GM12878 (cell line): ENCODE measurements around the gene SYNJ2BP. TPM values are rescaled to one million over a fixed set of nuclear protein-coding genes. Genes with fewer than 3 reads are reported as not detected.

Experiments
- ATAC-seq: fragments of 200-7000 bp; cut with Tn5 transposase; 3 replicates; pipeline ENCODE4 v1.9.1; 2020; ENCODE audit warnings: mild to moderate bottlenecking, moderate library complexity
- BruUV-seq: library from RNA; stranded (reverse); fragments of 400-500 nt; replicated peaks from 2 replicates; lab custom pipeline; 2021; lab: Mats Ljungman, UMichigan
- CTCF ChIA-PET: fragments of 300-600 bp; sonication (Branson Sonifier 250); formaldehyde crosslinking; extraction: SDS; loops from one replicate; lab custom pipeline; 2021; ENCODE audit warnings: inconsistent platforms; lab: Yijun Ruan, JAX
- POLR2A ChIA-PET: fragments of 350-600 bp; formaldehyde crosslinking; extraction: SDS; loops from one replicate; lab custom pipeline; 2021; ENCODE audit warnings: inconsistent platforms; lab: Charles Lee
- RAD21 ChIA-PET: fragments of 300-600 bp; sonication (Branson Sonifier 250); formaldehyde crosslinking; loops from one replicate; lab custom pipeline; 2023; ENCODE audit warnings: antibody characterized with exemption; ENCODE audit not compliant: unreplicated experiment; lab: Charles Lee
- SMC1A ChIA-PET: fragments of 300-600 bp; sonication (Branson Sonifier 250); formaldehyde crosslinking; loops from one replicate; lab custom pipeline; 2023; ENCODE audit not compliant: unreplicated experiment, uncharacterized antibody; lab: Charles Lee
- DNase-seq: peaks from one replicate; pipeline ENCODE4 v3.0.0-alpha.2; 2011; ENCODE audit warnings: low read depth, low spot score
- FAIRE-seq: peaks from 3 replicates; lab custom pipeline; 2011; peaks lifted over from hg19 to GRCh38; lab: Jason Lieb, UNC
- H2AFZ ChIP-seq: 2 replicates; pipeline ENCODE4 v1.6.0; 2011; ENCODE audit warnings: low read depth, low read length, control low read depth; ENCODE audit not compliant: control insufficient read depth
- H3K27ac ChIP-seq: 2 replicates; pipeline ENCODE4 v1.5.1; 2011; ENCODE audit warnings: control low read depth; ENCODE audit not compliant: control insufficient read depth, insufficient read depth
- H3K27me3 ChIP-seq, 2 experiments: replicated peaks in 1 of 2; 2 replicates each; pipeline versions ENCODE4 v1.6.0 to v1.6.1; 2011; ENCODE audit warnings: low read length in 1 of 2; ENCODE audit not compliant: control insufficient read depth in 2 of 2, insufficient read depth in 2 of 2
- H3K36me3 ChIP-seq, 2 experiments: 2 replicates each; pipeline ENCODE4 v1.5.1; 2011; ENCODE audit warnings: low read length in 1 of 2; ENCODE audit not compliant: control insufficient read depth in 2 of 2, insufficient read depth in 2 of 2
- H3K4me1 ChIP-seq: 2 replicates; pipeline ENCODE4 v1.6.1; 2011; ENCODE audit warnings: mild to moderate bottlenecking, low read length, moderate library complexity, mixed read lengths; ENCODE audit not compliant: control insufficient read depth, insufficient read depth
- H3K4me2 ChIP-seq: 2 replicates; pipeline ENCODE4 v1.6.0; 2011; ENCODE audit warnings: control low read depth; ENCODE audit not compliant: control insufficient read depth, insufficient read depth
- H3K4me3 ChIP-seq: fragments of 200-600 bp; sonication (generic); 2 replicates; pipeline ENCODE4 v1.5.1; 2016
- H3K79me2 ChIP-seq: 2 replicates; pipeline ENCODE4 v1.6.0; 2011; ENCODE audit warnings: low read length; ENCODE audit not compliant: control insufficient read depth, insufficient read depth
- H3K9ac ChIP-seq: 2 replicates; pipeline ENCODE4 v1.8.0; 2011; ENCODE audit warnings: low read length, control low read depth, mixed read lengths; ENCODE audit not compliant: control insufficient read depth, insufficient read depth
- H3K9me3 ChIP-seq: replicated peaks from 3 replicates; pipeline ENCODE4 v1.5.1; 2011; ENCODE audit warnings: mild to moderate bottlenecking, low read length; ENCODE audit not compliant: control insufficient read depth, insufficient read depth
- H4K20me1 ChIP-seq: 2 replicates; pipeline ENCODE4 v1.6.0; 2011; ENCODE audit not compliant: control insufficient read depth, insufficient read depth
- BACH1 ChIP-seq: fragments of 450-650 bp; IDR thresholded peaks from 2 replicates; pipeline ENCODE4 v1.6.1; 2017; ENCODE audit warnings: mild to moderate bottlenecking, borderline replicate concordance
- CUX1 ChIP-seq: IDR thresholded peaks from 2 replicates; pipeline ENCODE4 v1.6.1; 2012; ENCODE audit warnings: improper control_type of control experiment, low read depth, low read length; ENCODE audit not compliant: insufficient replicate concordance
- MLLT1 ChIP-seq: fragments of 450-650 bp; IDR thresholded peaks from 2 replicates; pipeline ENCODE4 v1.6.1; 2016; ENCODE audit warnings: mild to moderate bottlenecking
- NKRF ChIP-seq: fragments of 450-650 bp; conservative IDR thresholded peaks from 2 replicates; pipeline ENCODE4 v1.6.1; 2017; ENCODE audit warnings: mild to moderate bottlenecking, moderate library complexity
- NR2C1 ChIP-seq: fragments of 450-650 bp; IDR thresholded peaks from 2 replicates; pipeline ENCODE4 v1.6.1; 2017; ENCODE audit warnings: antibody characterized with exemption, mild to moderate bottlenecking, moderate library complexity
- RB1 ChIP-seq: fragments of 450-650 bp; formaldehyde crosslinking; IDR thresholded peaks from 2 replicates; pipeline ENCODE4 v1.6.1; 2017; ENCODE audit warnings: mild to moderate bottlenecking, borderline replicate concordance
- SMAD5 ChIP-seq: IDR thresholded peaks from 2 replicates; pipeline ENCODE4 v1.6.1; 2016; ENCODE audit warnings: antibody characterized with exemption, low read depth
- ZNF24 ChIP-seq: fragments of 450-650 bp; IDR thresholded peaks from 2 replicates; pipeline ENCODE4 v1.6.1; 2017; ENCODE audit warnings: antibody characterized with exemption, mild to moderate bottlenecking
- ZNF592 ChIP-seq: fragments of 450-650 bp; IDR thresholded peaks from 2 replicates; pipeline ENCODE4 v1.6.1; 2017; ENCODE audit warnings: mild to moderate bottlenecking, moderate library complexity
- whole genome bisulfite sequencing: methylation state at CpG from one replicate; pipeline ENCODE4 v1.1.6; 2016; ENCODE audit warnings: low lambda C conversion rate; ENCODE audit not compliant: insufficient replicate concordance, insufficient coverage; ENCODE audit errors: missing lambda C conversion rate; 5-methylcytosine and 5-hydroxymethylcytosine counted together
- in situ Hi-C: fragments of 300-500 bp; cut with MboI; formaldehyde crosslinking; loops from 9 replicates; pipeline ENCODE4 v1.14.3; 2018; ENCODE audit warnings: mixed read lengths
- intact Hi-C: fragments of 100-400 bp; cut with micrococcal nuclease; formaldehyde crosslinking; loops from one replicate; pipeline ENCODE4 v1.14.2; 2022; ENCODE audit not compliant: unreplicated experiment
- polyA plus RNA-seq, 11 experiments: library from polyadenylated mRNA; depleted of rRNA in 4 of 11; unstranded in 6 of 11; stranded (reverse) in 5 of 11; fragments of >200 nt; fragmentation: Nextera tagmentation in 4 of 11; fragmentation: Illumina TruSeq in 1 of 11; extraction: Ambion mirVana in 4 of 11; extraction: Trizol in 1 of 11; gene quantifications; 1 replicate in 1 of 11; 2 replicates in 10 of 11; pipeline versions ENCODE4 v1.2.1 to v1.2.3, GENCODE V29; 2011 to 2016; ENCODE audit warnings: inconsistent platforms in 2 of 11, missing spikeins in 2 of 11, low read depth in 1 of 11
- total RNA-seq, 4 experiments: library from RNA; depleted of rRNA in 3 of 4; stranded (reverse); fragments of >200 nt in 3 of 4; fragmentation: Illumina TruSeq in 1 of 4; extraction: Trizol in 1 of 4; gene quantifications; 2 replicates each; pipeline versions ENCODE4 v1.2.1 to v1.2.3, GENCODE V29; 2013 to 2021

Gene SYNJ2BP
- total and polyA plus RNA-seq, 10 of the 15 experiments (the other 5 are each of a cell fraction or from before 2014, with no cell fraction given) = 8.0 to 27.5 (median 17.5) TPM

GRCh38 chr14:70441641-70442040 lies 24.8 kb upstream of the SYNJ2BP start:
- BruUV-seq = no TSS peak
- no peak for FAIRE-seq
- Histone ChIP-seq H3K36me3 (no peaks in the 10 kb centered on the region), H2AFZ (no peak overlapping the region), H3K79me2 (no peaks in the 10 kb centered on the region), H3K4me1 (no peaks in the 10 kb centered on the region), H3K4me2 (no peak overlapping the region), H3K27me3 (no peaks in the 10 kb centered on the region), H4K20me1 (no peaks in the 10 kb centered on the region), H3K4me3 (no peak overlapping the region), H3K9me3 (peaks cover 10% of the 10 kb centered on the region; the same call in 2 of the 3 replicates), H3K27ac (no peak overlapping the region), H3K9ac (no peak overlapping the region)
- intact Hi-C loops (no loop called here), in situ Hi-C loops (no loop called here)
- CTCF ChIA-PET = no interaction called here
- no peak for ATAC-seq
- WGBS = 22% methylated on average over 3 of the region's 3 CpGs
- POLR2A ChIA-PET = no interaction called here
- SMC1A ChIA-PET = interaction anchor here (0.5 to 0.6 kb wide), 2 partner anchors 53 to 861 kb away, joined by 3 to 4 read pairs; no protein-coding TSS in a partner anchor
- no peak for DNase-seq
- RAD21 ChIA-PET = no interaction called here
- TF ChIP-seq MLLT1 = no peak
- no peak for TF ChIP-seq RB1
- no peak for TF ChIP-seq SMAD5
- no peak for TF ChIP-seq ZNF592
- TF ChIP-seq NR2C1 = no peak
- no peak for TF ChIP-seq CUX1
- TF ChIP-seq BACH1 = no peak
- TF ChIP-seq NKRF = no peak
- TF ChIP-seq ZNF24 = no peak
